GM12873 (cell line): ENCODE results near the gene ADAMTS17.

Experiments
- TF ChIP-seq, protein P1 (sequence below): IDR thresholded peaks from 2 replicates; pipeline ENCODE4 v1.5.1; 2012; ENCODE audit warnings: low read depth, mild to moderate bottlenecking, moderate library complexity, low read length, control low read depth; ENCODE audit not compliant: insufficient read depth; ENCODE audit errors: missing control alignments

Gene ADAMTS17

DNA sequence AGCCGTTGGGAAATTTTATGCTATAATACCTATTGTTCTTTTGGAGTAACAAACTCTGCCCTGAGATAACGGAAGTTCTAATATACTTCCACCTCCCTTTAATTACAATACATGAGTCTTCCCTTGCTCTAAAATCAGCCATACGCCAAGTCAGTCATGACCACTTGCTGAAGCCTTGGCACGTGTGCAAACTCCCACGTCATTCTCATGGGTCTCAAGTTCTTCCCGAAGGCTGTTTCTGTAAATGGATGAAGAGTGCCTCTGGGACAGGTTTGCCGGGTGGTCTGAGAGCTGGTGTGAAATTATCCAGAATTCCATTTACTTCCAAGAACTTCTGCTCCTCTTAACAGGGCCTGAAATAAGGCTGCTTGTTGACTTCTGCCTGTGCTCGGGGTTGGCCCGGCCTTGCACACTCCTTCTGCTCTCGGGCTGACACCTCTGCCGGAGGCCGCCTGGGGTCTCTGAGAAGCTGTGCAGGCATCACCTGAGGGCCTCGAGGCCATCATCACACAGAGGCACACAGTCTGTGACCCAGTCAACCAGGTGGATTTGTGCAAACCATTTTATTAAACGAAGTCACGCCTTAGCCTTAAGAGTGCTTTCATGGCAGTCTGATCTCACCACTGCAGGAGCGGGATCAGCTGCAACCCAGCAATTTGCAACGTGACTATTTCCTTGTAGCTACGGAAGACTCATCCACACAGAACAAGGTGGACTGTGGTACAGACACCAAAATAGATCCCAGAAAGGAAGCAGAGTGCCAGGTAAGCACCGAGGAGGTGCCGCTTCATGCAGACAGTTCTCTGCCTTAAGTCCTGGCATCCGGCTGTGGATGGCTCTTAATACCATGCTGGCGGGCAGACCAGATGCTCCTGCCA lies 120.1 kb downstream of the ADAMTS17 start:
- TF ChIP-seq, protein P1, sequence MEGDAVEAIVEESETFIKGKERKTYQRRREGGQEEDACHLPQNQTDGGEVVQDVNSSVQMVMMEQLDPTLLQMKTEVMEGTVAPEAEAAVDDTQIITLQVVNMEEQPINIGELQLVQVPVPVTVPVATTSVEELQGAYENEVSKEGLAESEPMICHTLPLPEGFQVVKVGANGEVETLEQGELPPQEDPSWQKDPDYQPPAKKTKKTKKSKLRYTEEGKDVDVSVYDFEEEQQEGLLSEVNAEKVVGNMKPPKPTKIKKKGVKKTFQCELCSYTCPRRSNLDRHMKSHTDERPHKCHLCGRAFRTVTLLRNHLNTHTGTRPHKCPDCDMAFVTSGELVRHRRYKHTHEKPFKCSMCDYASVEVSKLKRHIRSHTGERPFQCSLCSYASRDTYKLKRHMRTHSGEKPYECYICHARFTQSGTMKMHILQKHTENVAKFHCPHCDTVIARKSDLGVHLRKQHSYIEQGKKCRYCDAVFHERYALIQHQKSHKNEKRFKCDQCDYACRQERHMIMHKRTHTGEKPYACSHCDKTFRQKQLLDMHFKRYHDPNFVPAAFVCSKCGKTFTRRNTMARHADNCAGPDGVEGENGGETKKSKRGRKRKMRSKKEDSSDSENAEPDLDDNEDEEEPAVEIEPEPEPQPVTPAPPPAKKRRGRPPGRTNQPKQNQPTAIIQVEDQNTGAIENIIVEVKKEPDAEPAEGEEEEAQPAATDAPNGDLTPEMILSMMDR: no peak

DNA sequence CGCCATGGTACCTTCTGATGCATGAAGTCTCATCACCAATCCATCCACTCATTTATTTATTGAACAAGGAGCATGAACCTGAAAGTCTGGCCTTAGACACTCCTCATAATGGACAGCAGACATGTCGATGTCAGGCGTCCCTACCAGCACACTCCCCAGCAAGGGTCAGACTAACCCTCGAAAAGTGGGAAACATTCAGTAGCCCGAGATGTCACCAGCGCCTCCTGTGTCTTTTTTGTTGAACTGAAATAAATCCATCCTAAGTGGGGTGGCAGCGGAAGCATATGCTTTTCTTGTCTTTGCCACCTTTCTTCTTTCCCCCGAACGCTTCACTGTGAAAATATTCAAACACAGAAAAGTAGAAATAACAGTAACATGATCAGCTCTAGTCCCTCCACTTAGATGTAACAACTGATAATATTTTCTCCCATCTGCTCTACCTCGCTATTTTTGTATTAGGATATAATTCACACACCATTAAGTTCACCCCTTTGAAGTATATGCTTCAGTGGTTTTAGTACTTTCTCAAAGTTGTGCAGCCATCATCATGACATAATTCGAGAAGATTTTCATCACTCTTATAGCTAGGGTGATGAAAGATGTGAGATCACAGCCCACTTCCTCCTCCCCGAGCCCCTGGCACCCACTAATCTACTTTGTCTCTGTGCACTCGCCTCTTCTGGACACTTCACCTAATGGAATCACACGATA lies 121.6 kb downstream of the ADAMTS17 start:
- TF ChIP-seq, protein P1: no peak

DNA sequence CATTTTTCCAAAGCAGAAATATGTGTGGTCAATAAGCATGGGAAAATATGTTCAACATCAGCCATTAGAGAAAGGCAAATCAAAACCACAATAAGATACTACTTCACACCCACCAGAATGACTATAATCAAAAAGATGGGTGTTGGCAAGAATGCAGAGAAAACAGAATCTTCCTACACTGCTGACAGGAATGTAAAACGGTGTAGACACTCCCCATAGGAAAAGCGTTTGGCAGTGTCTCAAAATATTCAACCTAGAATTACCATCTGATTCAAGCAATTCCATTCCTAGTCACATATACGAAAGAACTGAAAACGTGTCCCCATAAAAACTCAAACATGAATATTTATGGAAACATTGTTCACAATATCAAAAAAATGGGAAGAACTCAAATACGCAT lies 123.3 kb downstream of the ADAMTS17 start:
- TF ChIP-seq, protein P1: no peak

DNA sequence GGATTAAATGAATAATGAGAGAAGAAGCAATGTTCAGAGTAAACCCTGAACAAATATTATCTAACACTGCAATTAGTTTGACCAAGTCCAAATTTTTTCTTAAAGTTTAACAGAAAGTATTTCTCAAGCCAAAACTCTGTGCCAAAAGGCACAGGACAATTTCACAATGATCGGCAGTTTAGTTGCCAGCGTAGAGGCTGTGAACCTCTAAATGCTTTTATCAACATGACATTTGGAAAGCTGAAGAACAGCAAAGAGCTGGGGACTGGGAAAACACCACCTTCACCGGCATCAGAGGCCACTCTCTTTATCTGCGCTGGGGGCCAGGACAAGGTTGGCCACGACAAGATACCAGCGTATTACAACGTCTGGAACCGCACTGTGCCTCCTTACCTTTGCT lies 125.6 kb downstream of the ADAMTS17 start:
- TF ChIP-seq, protein P1: no peak

DNA sequence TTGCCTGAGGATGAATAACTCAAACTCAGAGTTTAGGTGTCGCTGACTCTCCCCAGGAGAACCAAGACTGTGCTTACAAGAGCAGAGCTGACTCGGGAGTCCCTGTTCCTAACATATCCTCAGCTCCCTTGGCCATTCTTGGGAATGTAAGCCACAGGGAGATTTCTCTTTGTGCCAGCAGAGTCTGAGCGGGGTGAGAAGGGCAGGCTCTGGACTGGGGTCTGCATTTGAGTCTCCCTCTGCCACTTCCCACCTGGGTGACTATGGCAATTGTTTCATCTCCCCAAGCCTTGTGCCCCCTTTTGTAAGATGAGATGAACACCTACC lies 126.0 kb downstream of the ADAMTS17 start:
- TF ChIP-seq, protein P1: no peak

DNA sequence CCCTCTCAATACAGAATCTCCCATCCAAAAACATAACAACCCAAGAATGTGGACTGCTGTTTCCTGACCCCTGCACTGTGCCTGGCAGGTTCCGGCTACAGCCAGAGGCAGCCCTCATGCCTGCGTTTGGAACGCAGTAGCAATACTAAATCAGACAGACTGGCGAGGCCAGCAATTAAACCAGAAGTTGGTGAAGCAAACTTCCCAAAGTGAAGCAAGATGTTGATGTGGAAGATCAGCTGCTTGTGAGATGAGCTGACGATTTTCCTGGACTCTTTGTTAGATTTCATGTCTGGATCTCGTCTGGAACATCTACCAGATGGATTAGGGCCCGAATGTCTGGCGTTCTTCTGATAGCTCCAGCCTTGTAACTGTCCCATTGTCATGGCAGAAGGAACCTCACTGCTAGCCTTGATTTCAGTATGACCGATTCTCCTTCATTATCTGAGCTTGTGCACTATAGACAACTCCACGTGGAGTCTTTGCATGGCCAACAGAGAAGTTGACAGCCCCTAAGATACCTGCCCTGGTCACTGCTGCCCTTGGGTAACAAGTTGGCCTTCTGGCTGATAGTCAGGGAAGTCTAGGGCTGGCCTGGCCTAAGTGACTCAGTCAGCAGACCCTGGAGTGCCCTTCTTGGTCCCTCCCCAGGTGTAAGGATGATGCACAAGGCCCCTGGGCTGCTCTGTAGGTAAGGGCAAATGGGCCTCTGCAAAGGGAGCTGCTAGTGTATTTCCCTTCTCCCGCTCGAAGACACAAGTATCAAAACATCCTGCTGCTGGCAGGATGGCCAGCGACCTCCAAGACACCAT lies 126.5 kb downstream of the ADAMTS17 start:
- TF ChIP-seq, protein P1: no peak
